Measurements from ENCODE around the gene C20orf144.

- TF ChIP-seq CTCF (IDR thresholded peaks at IDR 0.05) (no peak), POLR2A (IDR thresholded peaks at IDR 0.05) (peak; percentile 5 to 78 (median 49))
These were observed 8.1 kb upstream of the C20orf144 start for GRCh38 chr20:33653900-33654596.

Measured in body of pancreas (tissue), 4 donors.